ENCODE results near the gene DIAPH1.
A peak's percentile ranks its signal among the peaks of the same experiment; 100 is the strongest.

The DIAPH1 gene

DNA sequence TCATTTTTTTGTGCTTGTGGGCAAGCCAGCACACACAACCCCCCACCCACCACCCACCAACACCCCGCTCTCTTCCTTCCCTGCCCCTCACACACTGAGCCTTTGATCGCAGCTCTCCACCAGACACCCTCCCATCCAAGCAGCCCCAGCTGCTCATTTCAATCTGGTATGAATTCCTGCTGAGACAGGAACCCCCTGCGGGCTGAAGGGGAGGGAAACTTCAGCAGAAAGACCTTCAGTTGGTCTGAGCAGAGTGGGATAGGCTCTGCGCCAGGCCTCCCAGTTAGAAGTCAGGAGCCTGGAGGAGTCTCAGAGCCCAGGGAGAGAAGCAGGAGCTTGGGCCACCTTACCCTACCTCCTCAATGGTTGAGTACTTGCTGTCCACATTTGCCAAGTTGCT lies 122.8 kb downstream of the DIAPH1 start:
- DNase-seq: no peak

GRCh38 chr5:141495453-141495811 lies 123.4 kb downstream of the DIAPH1 start:
- no peak for DNase-seq

GRCh38 chr5:141494761-141495452 lies 123.9 kb downstream of the DIAPH1 start:
- no peak for DNase-seq

- no peak for DNase-seq
Observed at GRCh38 chr5:141493500-141494422, 125.0 kb downstream of the DIAPH1 start.

- peak; percentile 25 for DNase-seq
Observed at GRCh38 chr5:141492168-141492885, 126.5 kb downstream of the DIAPH1 start.

GRCh38 chr5:141491323-141492167 lies 127.3 kb downstream of the DIAPH1 start:
- DNase-seq: no peak

GRCh38 chr5:141490771-141491170 lies 128.0 kb downstream of the DIAPH1 start:
- DNase-seq: no peak

DNA sequence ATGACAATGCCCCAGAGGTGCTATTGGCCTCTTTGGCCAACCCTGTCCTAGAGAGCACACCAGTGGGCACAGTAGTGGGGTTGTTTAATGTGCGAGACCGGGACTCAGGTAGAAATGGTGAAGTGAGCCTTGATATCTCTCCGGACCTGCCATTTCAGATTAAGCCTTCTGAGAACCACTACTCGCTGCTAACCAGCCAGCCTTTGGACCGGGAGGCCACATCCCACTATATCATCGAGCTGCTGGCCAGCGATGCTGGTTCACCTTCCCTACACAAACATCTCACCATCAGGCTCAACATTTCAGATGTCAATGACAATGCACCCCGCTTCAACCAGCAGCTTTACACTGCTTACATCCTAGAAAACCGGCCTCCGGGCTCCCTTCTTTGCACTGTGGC lies 128.5 kb downstream of the DIAPH1 start:
- DNase-seq: no peak

DNA sequence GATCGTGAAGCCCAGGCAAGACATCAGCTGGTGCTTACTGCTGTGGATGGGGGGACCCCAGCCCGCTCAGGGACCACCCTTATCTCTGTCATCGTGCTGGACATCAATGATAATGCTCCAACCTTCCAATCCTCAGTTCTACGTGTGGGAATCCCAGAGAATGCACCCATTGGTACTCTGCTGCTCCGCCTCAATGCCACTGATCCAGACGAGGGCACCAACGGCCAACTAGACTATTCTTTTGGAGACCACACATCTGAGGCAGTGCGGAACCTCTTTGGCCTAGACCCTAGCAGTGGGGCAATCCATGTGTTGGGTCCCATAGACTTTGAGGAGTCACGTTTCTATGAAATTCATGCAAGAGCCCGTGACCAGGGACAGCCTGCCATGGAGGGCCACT lies 129.0 kb downstream of the DIAPH1 start:
- no peak for DNase-seq

DNA sequence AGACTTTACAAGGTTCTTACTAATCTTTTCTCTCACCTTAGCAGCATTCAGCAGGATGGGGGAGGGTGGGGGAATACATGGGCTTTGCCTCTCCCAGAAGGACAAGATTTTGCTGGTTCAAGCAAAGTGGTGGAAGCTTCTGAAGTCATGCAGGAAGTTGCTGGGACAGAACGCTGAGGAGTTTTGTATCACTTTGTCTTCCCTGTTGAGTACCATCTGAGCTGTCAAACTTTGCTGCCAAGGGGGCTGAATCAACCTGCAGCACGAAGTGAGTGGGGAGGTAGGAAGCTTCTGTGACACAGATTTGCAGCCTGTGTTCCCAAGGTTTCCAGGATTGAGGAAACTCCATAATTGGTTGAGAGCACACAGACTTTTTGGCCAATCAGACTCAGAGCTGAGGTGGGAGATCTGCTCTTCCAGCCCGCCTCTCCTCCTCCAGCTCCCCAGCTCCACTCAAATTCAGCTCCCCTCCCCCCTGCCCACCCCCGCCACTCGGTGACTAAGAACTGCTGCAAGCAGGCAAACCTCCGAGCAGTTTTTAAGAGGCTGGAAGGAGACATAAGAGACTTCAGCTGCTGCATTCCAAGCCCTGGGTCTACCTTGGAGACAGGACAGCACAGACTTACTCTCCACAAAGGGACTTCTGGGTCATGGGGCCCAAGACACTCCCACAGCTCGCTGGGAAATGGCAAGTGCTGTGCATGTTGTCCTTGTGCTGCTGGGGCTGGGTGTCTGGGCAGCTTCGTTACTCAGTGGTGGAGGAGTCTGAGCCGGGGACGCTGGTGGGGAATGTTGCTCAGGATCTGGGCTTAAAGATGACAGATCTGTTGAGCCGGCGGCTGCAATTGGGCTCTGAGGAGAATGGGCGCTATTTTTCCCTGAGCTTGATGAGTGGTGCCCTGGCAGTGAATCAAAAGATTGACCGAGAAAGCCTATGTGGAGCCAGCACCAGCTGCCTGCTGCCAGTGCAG lies 129.9 kb downstream of the DIAPH1 start, which contains the start of gene PCDHGC5:
PCDHGC5 (plus strand) TSS at position 491 of the 971 bp plus-strand sequence; CDS start at position 651, 160 bp downstream.
- DNase-seq: no peak

- DNase-seq: no peak
Observed at GRCh38 chr5:141487131-141487530, 131.7 kb downstream of the DIAPH1 start.

GRCh38 chr5:141486091-141486490 lies 132.7 kb downstream of the DIAPH1 start:
- DNase-seq: no peak

DNA sequence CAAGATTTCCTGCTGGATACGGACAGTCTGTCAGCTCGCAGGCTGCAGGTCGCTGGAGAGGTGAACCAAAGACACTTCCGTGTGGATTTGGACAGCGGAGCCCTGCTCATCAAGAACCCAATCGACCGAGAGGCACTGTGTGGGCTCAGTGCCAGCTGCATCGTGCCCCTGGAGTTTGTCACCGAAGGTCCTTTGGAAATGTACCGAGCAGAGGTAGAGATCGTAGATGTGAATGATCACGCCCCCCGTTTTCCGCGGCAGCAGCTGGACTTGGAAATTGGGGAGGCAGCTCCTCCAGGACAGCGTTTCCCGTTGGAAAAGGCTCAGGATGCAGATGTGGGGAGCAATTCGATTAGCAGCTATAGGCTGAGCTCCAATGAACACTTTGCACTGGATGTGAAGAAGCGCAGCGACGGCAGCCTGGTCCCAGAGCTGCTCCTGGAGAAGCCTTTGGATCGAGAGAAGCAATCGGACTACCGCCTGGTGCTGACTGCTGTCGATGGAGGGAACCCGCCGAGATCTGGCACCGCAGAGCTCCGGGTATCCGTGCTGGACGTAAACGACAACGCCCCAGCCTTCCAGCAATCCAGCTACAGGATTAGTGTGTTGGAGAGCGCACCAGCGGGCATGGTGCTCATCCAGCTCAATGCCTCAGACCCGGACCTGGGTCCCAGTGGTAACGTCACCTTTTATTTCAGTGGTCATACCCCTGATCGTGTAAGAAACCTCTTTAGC lies 133.3 kb downstream of the DIAPH1 start:
- no peak for DNase-seq

DNA sequence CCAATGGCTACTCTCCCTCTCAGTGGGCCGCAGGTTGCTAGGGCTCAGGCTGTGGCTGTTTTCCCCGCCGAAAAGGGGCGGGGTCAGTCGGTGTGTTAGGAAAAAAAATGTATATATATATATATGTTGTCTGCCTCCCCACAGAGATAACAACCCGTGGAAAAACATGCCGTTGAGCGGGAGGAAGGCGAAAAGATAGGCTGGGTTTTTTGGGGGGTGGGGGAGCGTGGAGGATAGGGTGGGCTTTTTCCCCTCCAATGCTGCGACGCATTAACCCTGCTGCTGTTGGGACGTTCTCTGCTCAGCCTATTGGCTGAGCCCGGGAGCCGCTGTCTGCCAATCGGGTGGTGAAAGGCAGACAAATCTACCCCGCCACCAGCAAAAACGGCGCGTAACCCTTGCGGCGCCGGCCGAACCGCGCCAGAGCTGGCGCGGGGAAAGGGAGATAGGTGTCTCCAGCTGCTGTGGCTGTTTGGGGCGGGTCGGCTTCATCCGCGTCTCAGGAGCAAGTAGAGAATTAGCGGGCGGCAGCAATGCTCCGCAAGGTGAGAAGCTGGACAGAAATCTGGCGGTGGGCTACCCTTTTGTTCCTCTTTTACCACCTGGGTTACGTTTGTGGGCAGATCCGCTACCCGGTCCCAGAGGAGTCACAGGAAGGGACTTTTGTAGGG lies 134.0 kb downstream of the DIAPH1 start, which contains the start of gene PCDHGC4:
PCDHGC4 (plus strand) TSS at position 390 of the 671 bp plus-strand sequence; CDS start at position 534, 144 bp downstream.
- no peak for DNase-seq

GRCh38 chr5:141484310-141484640 lies 134.5 kb downstream of the DIAPH1 start:
- no peak for DNase-seq

DNA sequence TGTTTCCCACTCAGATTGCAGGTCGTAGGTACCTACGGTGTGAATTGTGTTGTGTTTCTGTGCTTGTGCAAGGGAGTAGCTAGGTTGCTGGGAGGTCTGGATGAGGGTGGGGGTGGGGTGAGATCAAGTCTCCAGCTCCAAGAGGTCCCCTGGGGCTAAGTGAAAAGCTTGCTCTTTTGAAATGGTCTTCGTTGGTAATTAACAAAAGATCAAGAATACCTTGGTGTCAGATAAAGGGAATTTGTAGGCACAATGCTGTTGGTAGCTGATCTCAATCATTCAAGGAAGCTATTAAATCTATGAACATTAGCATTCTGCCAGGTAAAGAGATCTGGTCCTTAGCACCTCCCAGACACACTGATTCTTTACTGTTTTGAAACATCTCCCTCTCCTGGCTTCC lies 134.9 kb downstream of the DIAPH1 start:
- DNase-seq: no peak

DNA sequence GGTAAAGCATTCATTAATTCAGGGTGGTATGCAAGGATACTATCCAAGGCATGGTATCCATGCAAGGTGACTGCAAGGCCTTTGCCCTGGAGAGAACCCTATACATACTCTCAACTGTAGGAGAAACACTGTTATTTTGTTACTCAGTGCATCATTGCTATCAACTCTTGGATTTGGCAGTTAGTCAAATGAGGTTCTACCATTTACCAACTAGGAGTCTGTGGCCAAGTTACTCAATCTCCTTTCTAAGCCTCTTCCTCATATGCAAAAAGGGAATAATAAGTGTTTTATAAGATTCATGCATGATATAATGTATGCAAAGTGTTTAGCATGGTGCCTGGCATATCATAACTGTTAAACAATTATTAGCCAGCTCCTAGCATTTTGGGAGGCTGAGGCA lies 139.0 kb downstream of the DIAPH1 start:
- DNase-seq: no peak

DNA sequence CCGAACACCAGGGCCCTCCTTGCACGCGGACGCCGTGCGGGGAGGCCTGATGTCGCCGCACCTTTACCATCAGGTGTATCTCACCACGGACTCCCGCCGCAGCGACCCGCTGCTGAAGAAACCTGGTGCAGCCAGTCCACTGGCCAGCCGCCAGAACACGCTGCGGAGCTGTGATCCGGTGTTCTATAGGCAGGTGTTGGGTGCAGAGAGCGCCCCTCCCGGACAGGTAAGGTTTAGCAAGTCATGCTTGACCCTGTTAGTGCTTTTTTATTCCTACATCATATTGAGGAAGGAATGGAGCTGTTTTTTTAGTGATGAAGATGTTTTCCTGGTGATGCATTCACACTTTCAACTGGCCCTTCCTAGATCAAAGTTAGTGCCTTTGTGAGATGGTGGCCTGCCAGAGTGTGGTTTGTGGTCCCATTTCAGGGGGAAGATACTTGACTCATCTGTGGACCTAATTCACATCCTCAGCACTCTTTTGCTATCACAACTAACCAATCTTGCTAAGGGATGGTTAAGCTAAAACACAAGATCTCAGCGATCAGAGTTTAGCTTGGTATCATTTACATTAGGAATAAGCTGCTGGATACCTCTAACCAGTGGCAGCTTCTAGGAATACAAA lies 140.4 kb downstream of the DIAPH1 start:
- DNase-seq: no peak

- no peak for DNase-seq
Observed at GRCh38 chr5:141477815-141478214, 141.0 kb downstream of the DIAPH1 start.

Measured in stimulated activated CD4-positive, alpha-beta T cell treated with anti-CD3 and anti-CD28 coated beads, Interleukin-4, amount 100 ng/mL, for 24 hours (primary cell).